GOT3 (cell line): ENCODE results near the gene SEC11A.
A peak's percentile ranks its signal among the peaks of the same experiment; 100 is the strongest.
"Not testable (repeated sequence)": the region's sequence is repeated elsewhere in the genome, so short reads cannot be mapped to it uniquely, and the experiment has no call there.

Experiments used
- DNase-seq: peaks from one replicate; lab custom pipeline; 2025; ENCODE audit warnings: mixed read lengths; lab: John Stamatoyannopoulos, UW

The SEC11A gene

DNA sequence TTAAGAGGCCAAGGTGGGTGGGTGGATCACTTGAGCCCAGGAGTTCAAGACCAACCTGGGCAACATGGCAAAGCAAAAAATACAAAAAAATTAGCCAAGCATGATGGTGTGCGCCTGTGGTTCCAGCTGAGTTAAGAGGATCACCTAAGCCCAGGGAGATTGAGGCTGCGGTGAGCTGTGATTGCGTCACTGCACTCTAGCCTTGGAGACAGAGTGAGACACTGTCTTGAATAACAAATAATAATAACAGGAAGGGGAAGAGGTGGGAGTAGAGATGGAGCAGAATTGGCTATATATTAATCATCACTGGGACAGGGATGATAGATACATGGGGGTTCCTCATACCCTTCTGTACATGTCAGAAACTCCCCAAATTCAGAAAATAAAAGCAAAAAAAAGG, 34.1 kb downstream of the SEC11A start:
- DNase-seq, result no peak

DNA sequence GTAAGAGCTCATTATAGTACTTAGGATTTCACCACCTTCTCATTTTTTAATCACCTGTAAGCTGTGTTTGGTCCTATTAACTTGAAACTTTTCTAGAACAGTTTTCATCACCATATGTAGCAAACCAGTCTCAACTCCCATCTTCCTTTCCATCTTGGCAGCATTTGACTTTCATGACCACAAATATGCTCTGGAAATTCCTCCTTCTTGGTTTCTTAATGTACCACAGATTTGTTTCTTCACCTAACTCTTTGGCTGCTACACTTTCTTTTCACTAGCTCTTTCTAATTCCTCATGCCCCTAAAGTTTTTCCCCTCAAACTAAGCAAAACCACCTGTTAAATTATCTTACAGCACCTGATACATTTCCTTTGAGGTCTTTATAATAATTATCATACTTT, 44.7 kb downstream of the SEC11A start:
- no peak for DNase-seq

DNA sequence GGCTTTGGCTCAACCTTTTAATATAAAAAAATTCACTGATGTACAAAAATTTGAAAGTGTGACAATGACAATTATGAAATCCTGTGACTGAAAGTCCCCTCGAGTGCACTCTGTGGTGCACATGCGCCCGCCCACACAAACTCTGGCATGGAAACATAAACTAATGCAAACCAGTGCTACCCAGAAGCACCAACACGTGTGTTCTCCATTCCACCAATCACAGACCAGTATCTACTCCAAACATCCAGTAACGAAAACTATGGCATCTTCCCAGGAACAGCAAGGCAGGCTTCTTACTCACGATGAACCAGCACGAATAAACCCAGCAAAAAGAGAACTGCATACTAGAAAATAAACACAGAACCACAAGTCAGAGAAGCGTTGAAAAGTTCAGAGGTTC, 46.2 kb downstream of the SEC11A start:
- DNase-seq, result no peak

DNA sequence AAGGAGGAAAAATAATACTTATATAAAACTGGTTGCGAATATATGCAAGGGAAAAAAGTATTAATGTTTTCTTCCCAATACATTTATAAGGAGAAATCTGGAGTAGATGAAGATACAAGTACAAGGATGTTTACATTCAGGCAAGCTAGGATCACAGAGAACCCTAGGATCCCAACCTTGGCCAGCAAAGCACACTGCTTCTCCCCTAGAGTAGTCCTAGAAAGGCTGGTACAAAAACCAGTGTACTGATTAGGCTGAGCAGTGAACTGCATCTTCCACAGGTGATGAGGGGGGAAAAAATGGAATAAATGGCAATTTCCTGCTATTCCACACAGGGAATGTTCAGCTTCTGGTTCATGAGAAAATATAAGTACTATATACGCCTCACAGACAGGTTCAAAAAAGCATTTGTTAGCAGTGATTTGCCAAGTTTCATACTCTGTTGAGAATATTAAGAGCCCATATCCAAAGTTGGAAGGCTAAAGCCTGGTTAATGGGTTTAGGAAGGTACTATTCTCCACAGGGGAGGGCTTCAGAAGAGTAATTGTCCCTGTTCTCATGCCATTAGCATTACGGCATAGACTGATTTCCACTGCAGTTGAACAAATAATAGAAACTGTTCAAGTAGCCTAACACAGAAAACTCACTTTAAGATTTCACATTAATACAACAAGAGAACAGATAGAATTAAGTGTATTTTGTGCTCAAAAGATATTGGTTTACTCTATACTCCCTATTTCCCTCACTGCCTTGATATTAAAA, 47.5 kb downstream of the SEC11A start:
- no peak for DNase-seq

DNA sequence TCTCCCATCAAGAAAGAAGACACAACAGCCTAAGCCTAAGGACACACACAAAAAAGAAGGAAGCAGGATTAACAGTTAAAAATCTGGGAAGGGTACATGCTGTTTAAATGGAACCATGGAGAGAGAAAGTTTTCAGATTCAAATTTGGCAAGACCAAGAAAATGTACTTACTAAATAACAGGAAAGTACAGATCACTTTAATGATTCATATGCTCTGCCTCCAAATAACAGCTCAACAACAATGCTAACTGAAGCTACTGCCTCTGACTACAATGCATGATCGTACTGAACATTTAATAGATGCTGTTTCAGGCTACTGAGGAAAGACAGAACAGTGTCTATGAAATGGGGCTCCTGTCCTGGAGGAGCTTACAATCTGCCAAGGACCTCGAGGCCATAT, 49.6 kb downstream of the SEC11A start:
- DNase-seq, result no peak

DNA sequence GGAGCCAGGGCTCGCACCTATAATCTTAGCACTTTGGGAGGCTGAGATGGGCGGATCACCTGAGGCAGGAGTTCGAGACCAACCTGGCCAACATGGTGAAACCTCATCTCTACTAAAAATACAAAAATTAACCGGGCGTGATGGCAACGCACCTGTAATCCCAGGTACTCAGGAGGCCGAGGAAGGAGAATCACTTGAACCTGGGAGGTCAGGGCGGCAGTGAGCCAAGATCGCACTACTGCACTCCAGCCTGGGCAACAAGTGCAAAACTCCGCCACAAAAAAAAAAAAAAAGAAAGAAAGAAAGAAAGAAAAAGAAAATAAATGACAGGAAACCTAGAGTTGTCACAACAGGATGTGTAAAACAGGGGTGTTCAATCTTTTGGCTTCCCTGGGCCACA, 54.9 kb downstream of the SEC11A start:
- no peak for DNase-seq

DNA sequence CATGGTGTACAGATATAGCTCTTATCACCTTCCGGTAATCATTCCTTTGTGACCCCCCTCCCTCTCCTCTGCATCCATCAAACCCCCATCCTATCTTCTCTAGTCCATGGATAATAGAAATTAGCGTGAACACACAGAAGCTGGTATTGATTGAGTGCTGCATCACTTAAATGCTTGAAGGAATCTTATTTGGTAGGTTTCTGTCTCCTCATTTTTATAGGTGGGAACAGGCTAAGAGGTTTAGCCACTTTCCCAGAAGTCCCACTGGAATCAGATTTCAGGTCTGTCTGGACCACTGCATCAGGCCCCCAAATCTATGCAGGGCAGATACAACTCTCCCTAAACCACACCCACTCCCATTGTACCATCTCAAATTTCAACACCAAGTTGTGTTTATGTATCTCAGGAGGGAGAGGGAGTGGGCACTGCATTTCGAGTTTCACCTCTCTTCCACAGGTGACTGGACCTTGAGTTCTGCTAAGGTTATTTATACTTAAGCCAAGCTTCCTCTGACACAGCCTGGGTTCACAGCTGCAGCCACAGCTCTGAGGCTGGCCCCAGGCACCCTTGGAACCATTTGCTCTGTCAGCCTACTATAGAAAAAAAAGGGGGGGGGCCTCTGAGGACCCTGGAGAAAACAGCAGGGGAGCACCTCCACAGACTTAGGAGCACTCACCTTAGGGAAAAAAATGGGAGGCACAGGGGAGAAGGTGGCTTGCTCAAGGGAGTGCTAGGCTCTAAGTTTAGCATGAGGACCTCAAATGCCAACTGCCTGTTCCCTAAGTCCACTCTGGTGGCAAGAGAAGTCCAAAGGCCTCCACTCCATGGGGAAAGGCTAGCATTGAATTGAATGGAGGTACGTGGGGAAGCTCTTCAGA, 55.8 kb downstream of the SEC11A start:
- DNase-seq, result no peak

DNA sequence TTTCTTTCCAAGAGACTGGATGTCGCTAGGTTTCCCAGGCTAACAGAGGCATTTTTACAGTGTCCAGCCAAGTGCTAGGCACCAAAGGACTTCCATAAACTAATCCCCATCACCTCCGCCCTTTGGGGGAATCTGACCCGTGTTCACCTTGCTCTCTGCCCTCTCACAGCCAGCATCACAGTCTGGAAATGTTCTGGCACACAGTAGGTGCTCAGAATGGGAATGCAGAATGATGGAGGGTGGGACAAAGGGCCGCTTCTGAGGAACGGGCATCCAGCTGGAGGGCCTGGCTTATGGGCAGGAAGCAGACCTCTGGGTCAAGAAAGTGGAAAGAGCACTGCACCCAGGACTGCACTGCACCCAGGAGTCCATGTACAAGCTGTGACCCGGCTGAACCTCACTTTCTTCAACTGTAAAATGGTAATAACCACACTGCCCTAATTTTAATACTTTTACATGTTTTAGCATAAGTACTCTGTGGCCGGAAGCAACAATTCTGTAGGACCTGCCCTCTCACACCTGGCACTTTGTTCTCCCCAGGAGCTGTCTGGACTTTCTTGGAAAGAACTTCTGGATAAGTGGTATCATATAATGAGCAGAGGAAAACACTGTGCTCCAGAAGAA, 57.0 kb downstream of the SEC11A start:
- no peak for DNase-seq

DNA sequence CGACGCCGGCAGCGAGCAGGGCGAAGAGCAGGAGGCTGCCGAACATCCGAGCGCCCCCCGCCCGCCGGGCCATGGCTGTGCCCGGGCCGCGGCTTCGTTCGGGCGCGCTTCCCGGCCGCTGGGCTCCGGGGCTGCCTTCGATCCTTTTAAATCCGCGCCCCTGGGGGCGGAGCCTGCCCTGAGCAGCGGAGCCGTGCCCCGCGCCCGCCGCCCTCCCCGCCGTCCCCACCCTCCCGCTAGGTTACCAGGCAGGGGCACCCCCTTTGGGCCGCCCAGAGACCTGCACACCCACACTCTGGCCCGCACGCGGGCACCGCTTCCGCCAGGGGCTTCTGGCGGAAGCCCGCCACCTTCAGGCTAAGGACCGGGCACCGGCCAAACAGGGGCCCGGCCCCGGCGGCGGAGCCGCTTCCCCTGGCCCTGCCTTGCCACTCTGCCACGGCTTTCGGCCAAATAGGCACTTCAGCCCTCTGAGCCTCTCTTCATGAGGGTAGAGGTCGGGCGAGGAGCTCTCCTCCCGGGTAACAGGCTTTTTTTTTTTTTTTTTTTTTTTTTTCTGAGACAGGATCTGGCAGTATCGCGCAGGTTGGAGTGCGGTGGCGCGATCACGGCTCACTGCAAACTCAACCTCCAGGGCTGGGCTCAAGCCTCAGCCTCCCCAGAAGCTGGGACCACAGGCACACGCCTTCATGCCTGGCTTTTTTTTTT, 57.7 kb downstream of the SEC11A start, which contains the start of gene NMB:
NMB (minus strand) TSS at position 120 of the 708 bp plus-strand sequence; CDS start at position 73, 47 bp downstream.
- DNase-seq, result peak; percentile 40

DNA sequence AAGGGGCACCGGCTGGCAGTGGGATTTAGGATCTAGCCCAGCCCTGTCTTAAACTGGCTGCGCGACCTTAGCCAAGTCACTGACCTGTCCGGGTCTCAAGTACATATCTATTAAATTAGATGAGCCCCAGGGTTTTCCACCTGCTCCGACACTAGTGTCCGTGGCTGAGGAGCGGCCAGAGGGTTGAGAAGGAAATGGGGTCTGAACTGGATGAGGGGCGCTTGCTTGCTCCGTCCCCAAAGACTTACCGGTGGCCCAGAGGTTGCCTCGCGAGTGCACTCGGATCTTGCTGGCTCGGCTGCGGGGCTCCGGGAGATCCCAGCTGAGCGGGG, 58.2 kb downstream of the SEC11A start:
- no peak for DNase-seq

DNA sequence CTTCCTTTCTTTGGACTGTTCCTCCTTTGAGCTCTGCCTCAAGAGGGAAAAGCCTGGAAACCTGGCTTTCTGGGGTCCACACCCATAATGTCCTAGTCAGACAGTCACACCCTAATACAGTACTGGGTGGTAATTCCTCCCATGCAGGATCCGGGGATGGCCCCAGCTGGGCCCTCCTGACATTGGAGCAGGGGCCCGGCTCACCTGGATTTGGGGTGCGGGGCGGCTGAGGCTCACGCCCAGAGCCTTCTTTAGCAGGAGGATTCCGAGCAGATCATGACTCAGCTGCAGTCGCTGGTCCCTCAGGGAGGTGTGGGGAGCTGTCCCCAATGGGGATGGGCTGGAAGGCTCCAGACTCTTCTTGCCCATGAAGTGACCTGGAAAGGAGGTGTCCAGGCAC, 59.0 kb downstream of the SEC11A start:
- no peak for DNase-seq

DNA sequence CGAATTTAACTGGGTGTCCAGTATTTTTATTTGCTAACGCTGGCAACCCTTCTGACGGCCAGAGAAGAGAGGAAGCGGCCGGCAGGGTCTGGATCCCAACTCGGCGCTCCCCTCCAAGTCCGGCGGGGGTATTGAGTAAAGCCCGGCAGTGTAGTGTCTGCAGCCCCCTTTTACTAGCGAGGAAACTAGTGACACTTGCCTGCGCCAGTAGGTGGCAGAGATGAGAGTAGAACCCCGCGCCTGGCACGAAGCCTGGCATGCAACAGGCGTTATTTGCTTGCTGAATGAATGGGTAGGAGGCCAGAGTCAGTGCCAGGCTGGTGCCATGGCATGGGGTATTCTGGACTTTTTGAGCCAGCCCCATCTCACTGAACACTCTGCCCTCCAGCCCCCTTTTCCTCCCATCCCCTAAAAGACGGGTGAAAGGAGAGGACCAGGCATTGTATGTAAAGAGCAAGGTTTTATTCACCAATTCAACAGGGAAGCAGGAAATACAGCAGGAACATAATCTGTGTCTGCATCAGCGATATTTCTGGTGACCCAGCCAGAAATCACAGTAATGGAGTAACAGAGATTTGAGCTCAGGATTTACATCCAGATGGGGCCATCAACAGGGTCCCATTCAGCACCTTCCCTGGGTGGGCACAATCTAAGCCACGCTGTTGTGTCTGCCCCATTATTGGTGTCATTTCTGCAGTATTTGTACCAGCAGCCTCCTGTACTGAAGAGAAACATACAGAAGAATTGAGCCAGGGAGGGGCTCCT, 61.1 kb downstream of the SEC11A start:
- DNase-seq, result no peak

DNA sequence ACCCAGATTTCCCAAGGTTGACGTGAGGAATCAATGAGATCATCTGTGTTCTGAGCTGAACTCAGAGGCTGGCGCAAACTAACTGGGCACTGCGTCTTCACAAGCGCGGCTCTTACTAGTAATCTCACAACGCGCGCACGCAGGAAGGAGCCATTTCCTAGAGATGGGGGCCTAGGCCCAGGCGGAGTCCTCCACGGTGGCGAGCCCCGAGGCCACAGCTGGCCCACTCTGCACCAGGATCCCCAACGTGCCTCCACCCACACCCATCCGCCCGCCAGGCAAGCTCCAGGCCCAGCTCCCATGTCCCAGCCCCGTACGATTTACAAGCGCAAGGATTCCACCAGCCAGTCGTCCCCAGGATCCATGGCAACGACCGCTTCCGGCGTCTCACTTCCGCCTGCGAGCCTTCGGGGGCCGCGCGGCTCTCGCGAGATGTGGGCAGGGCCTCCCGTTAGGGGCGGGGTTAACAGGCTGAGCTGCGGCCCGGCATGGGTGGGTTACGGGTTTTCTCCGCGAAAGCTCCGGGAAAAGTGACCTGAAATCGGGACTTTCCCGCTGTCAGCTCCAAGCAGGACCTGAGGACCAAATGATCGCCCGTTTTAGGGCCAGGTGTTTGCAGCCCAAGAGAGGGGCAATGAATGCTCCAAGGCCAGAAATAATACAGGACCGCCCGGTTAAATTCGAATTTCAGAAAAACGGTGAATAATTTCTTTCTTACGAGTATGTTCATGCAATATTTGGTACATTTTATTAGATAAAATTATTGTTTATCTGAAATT, 61.8 kb downstream of the SEC11A start, which contains the start of gene WDR73:
WDR73 (minus strand) TSS at position 374 of the 779 bp plus-strand sequence; CDS start at position 365, 9 bp downstream.
- peak; percentile 80 for DNase-seq

DNA sequence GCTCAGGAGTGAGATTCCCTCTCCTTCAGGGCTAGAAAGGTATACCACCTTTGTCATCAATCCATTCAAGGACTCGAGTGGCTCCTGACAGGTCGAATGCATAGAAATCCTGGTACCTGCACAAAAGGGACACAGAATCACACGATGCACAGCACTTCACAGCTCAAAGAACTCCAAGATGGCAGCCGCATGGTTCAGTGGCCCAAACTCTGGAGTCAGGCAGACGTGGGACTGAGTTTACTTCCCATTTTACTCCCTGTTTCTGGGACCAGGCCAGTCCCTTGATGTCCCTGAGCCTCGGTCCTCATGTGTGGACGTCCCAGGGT, 62.4 kb downstream of the SEC11A start:
- no peak for DNase-seq

DNA sequence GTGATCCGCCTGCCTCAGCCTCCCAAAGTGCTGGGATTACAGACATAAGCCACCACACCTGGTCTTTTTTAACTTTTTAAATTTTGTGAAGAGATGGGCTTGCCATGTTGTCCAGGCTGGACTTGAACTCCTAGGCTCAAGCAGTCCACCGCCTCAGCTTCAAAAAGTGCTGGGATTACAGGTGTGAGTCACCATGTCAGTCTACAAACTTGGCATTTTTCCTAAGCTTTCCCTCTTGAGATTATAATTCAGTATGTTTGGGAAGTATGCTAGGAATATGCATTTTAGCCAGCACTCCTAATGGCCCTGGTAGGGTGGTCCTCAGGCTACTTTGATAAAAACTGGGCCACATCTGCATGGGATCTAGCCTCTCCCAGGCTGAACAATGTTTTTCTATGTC, 66.2 kb downstream of the SEC11A start:
- no peak for DNase-seq

DNA sequence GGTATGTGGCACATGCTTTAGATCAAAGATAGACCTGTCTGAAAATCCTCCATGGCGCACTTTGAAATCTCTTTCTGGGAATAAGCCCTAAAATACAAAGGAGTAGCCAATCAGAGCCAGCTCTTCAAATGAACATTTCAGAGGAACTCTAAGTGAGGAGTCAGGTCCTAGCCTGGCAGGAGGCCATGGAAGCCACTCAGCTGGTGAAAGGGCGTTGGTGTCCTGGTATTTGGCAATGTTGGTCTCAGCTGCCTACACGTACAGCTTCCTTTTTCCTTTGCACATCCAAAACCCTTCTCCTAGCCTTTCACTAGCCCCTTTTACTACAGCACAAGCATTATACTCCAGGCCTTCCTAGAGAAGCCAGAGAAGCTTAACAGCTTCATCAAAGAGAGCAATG, 67.4 kb downstream of the SEC11A start:
- no peak for DNase-seq

DNA sequence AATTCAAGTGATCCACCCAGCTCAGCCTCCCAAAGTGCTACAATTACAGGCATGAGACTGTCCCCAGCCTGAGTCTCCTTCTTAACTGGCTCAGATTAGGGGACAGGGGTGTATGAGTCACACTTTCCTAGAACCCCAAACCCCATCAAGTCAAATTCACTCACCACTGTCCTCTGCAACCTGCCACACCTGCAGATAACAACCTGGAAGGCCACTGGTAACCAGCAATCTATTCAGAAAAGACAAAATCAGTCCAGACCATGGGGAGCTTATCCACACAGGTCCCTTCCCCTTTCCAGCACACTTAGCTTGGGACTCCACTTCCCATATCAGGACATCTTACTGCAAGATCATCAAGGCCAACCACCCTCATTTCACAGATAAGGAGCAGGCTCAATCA, 68.2 kb downstream of the SEC11A start:
- DNase-seq, result no peak

DNA sequence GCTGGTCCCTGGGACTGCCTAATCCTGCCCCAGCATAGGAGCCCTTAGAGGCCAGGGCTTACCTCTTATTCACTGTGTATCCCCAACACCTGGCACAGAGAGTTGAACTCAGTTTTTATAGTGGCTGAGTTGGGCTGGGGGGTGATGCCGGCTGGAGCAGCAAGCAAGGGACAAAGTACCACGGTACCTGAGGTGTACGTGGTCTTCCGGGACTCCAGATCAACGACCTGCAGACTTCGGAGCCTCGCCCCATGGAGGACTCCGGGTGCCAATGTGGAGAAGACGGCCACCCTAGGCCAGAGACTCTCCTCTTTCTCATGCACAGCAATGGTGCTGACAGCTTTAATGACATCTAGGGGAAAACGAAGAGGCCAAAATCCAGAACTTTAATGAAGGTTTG, 69.9 kb downstream of the SEC11A start:
- no peak for DNase-seq

DNA sequence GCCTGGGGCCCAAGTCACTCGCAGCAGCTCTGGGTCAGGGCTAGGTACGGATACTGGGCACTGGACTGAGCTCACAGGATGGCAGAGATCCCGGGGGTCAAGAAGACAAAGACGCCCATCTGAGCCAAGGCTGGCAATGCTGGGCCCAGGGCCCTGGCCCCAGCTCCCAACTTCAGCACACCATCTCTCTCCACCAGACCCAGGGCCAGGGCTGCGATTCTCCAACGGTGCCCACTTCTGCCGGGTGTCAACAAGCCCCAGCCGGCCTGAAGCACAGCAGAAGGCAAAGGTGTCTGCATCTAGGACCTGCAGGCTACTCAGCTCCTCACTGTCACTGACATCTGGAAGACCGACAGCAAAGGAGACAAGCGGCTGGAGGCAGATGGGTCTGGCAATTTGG, 70.4 kb downstream of the SEC11A start:
- no peak for DNase-seq

DNA sequence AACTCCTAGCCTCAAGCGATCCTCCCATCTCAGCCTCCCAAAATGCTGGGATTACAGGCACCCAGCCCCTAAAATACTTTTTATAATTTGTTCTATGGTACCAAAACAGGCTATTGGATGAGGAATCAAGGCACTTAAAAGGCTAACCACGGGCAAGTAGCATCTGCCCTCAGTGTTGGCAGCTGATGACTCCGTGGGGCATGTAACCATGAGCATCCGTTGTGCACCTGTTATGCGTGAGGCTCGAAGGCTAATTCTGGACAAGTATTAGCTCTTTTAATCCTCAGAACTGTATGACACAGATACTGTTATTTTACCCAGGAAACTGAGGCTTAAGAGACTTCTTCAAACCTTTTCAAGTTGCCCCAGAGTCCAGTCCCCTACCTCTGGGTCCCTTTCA, 72.1 kb downstream of the SEC11A start:
- no peak for DNase-seq

DNA sequence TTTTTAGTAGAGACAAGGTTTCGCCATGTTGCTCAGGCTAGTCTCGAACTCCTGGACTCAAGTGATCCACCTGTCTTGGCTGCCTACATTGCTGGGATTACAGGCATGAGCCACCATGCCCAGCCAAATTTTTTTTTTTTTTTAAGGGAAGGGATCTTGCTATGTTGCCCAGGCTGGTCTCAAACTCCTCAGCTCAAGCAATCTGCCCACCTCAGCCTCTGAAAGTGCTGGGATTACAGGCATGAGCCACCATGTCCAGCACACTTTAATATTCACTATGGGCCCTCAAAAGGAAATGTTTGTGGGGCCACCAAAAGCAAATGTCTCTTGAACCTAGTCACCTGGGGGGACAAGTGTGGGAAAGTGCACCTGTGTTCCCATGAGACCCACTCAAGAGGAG, 73.3 kb downstream of the SEC11A start:
- not testable (repeated sequence) for DNase-seq
